SK-N-SH (cell line): Measurements from ENCODE around the gene ENPEP. TPM values are rescaled to one million over a fixed set of nuclear protein-coding genes. Genes with fewer than 3 reads are reported as not detected.

Source experiments
- CTCF ChIA-PET: fragments of 300-600, 350-600 bp; formaldehyde crosslinking; extraction: SDS; loops from one replicate; lab custom pipeline; 2021; lab: Yijun Ruan, JAX
- POLR2A ChIA-PET: fragments of 350-600 bp; sonication (Branson Sonifier 250); formaldehyde crosslinking; extraction: SDS; loops from one replicate; lab custom pipeline; 2020; ENCODE audit warnings: antibody characterized with exemption, inconsistent platforms; lab: Yijun Ruan, JAX
- DNase-seq: peaks from one replicate; pipeline ENCODE4 v3.0.0; 2012
- H2AFZ ChIP-seq: fragments of 200-600 bp; sonication (generic); 2 replicates; pipeline ENCODE4 v1.8.1; 2016; ENCODE audit warnings: antibody characterized with exemption, mild to moderate bottlenecking, low read depth
- H3F3A ChIP-seq: fragments of 200-600 bp; sonication (generic); replicated peaks from 2 replicates; pipeline ENCODE3; 2016; ENCODE audit warnings: antibody characterized with exemption, mild to moderate bottlenecking; ENCODE audit not compliant: insufficient read depth
- H3K27ac ChIP-seq, 2 experiments: fragments of 200-500 bp in 1 of 2; fragments of 200-600 bp in 1 of 2; sonication (Bioruptor generic) in 1 of 2; sonication (generic), shearing (Covaris generic) in 1 of 2; 2 replicates each; pipeline versions ENCODE4 v1.5.1 to v1.6.1; 2014 to 2016; ENCODE audit warnings: low read depth in 2 of 2, inconsistent platforms in 1 of 2, low read length in 1 of 2, mild to moderate bottlenecking in 1 of 2, mixed read lengths in 1 of 2
- H3K27me3 ChIP-seq: fragments of 200-600 bp; sonication (generic), shearing (Covaris generic); 2 replicates; pipeline ENCODE4 v1.6.1; 2016; ENCODE audit warnings: mixed run types; ENCODE audit not compliant: insufficient read depth
- H3K36me3 ChIP-seq, 2 experiments: fragments of 200-500 bp in 1 of 2; fragments of 200-600 bp in 1 of 2; sonication (Bioruptor generic) in 1 of 2; sonication (generic) in 1 of 2; replicated peaks in 1 of 2; 2 replicates each; pipeline versions ENCODE3 to v1.5.1; 2014 to 2016; ENCODE audit warnings: low read length in 1 of 2, mild to moderate bottlenecking in 1 of 2; ENCODE audit not compliant: insufficient read depth in 2 of 2, control insufficient read depth in 1 of 2
- H3K4me1 ChIP-seq, 2 experiments: fragments of 200-500 bp in 1 of 2; fragments of 200-600 bp in 1 of 2; sonication (Bioruptor generic) in 1 of 2; sonication (generic), shearing (Covaris generic) in 1 of 2; 2 replicates each; pipeline versions ENCODE4 v1.5.1 to v1.6.1; 2014 to 2016; ENCODE audit warnings: low read depth in 1 of 2, low read length in 1 of 2, mixed run types in 1 of 2; ENCODE audit not compliant: insufficient read depth in 2 of 2, control insufficient read depth in 1 of 2
- H3K4me2 ChIP-seq: fragments of 200-600 bp; sonication (generic), shearing (Covaris generic); 2 replicates; pipeline ENCODE4 v1.6.1; 2017; ENCODE audit warnings: mixed run types
- H3K4me3 ChIP-seq, 2 experiments: fragments of 200-500 bp in 1 of 2; fragments of 200-600 bp in 1 of 2; sonication (Bioruptor generic) in 1 of 2; sonication (generic), shearing (Covaris generic) in 1 of 2; 2 replicates each; pipeline versions ENCODE4 v1.5.1 to v1.8.1; 2014 to 2016; ENCODE audit warnings: low read depth in 2 of 2, inconsistent platforms in 1 of 2, low read length in 1 of 2, mild to moderate bottlenecking in 1 of 2, mixed read lengths in 1 of 2, moderate library complexity in 1 of 2
- H3K79me2 ChIP-seq: fragments of 200-600 bp; sonication (generic); 2 replicates; pipeline ENCODE4 v1.8.1; 2017; ENCODE audit warnings: mild to moderate bottlenecking; ENCODE audit not compliant: insufficient read depth
- H3K9ac ChIP-seq: fragments of 200-600 bp; sonication (generic); 2 replicates; pipeline ENCODE4 v1.6.1; 2017; ENCODE audit warnings: mixed run types
- H3K9me2 ChIP-seq: fragments of 200-600 bp; sonication (generic); 2 replicates; pipeline ENCODE4 v1.6.1; 2017; ENCODE audit warnings: mixed run types
- H3K9me3 ChIP-seq: fragments of 200-600 bp; sonication (generic); 2 replicates; pipeline ENCODE4 v1.6.1; 2017; ENCODE audit warnings: mixed run types, mild to moderate bottlenecking, moderate library complexity
- H4K20me1 ChIP-seq: fragments of 200-600 bp; sonication (generic); 2 replicates; pipeline ENCODE4 v1.6.1; 2017; ENCODE audit warnings: mild to moderate bottlenecking, mixed run types; ENCODE audit not compliant: insufficient read depth
- FOSL2 ChIP-seq: IDR thresholded peaks from 2 replicates; pipeline ENCODE4 v1.4.0; 2012; ENCODE audit warnings: low read depth, mild to moderate bottlenecking, moderate library complexity, borderline replicate concordance
- JUND ChIP-seq: IDR thresholded peaks from 2 replicates; pipeline ENCODE4 v1.4.0; 2012
- MXI1 ChIP-seq: IDR thresholded peaks from 2 replicates; pipeline ENCODE4 v1.6.1; 2012; ENCODE audit warnings: mild to moderate bottlenecking, low read depth, low read length, improper control_type of control experiment
- NRF1 ChIP-seq: IDR thresholded peaks from 2 replicates; pipeline ENCODE4 v1.6.1; 2012; ENCODE audit warnings: low read depth, mild to moderate bottlenecking, low read length
- RAD21 ChIP-seq: IDR thresholded peaks from 2 replicates; pipeline ENCODE4 v1.6.1; 2012; ENCODE audit warnings: mild to moderate bottlenecking, low read length
- RCOR1 ChIP-seq: fragments of 150-350 bp; IDR thresholded peaks from 2 replicates; pipeline ENCODE4 v1.6.1; 2017; ENCODE audit warnings: antibody characterized with exemption, low read length
- SMC3 ChIP-seq: IDR thresholded peaks from 2 replicates; pipeline ENCODE4 v1.6.1; 2012; ENCODE audit warnings: low read depth, low read length, improper control_type of control experiment
- TEAD4 ChIP-seq: IDR thresholded peaks from 2 replicates; pipeline ENCODE4 v1.4.0; 2012; ENCODE audit warnings: mild to moderate bottlenecking, borderline replicate concordance; ENCODE audit not compliant: insufficient read depth
- YY1 ChIP-seq: IDR thresholded peaks from 2 replicates; pipeline ENCODE4 v1.4.0; 2012; ENCODE audit warnings: low read depth, mild to moderate bottlenecking
- WGBS: methylation state at CpG from one replicate; pipeline ENCODE4 v1.1.6; 2017; ENCODE audit warnings: low lambda C conversion rate; 5-methylcytosine and 5-hydroxymethylcytosine counted together
- polyA plus RNA-seq, 3 experiments: library from polyadenylated mRNA; depleted of rRNA; stranded (reverse); fragments of >200 nt; gene quantifications; 2 replicates each; pipeline ENCODE4 v1.2.3, GENCODE V29; 2012
- TF ChIP-seq, protein P1 (sequence below): fragments of 150-350 bp; IDR thresholded peaks from 2 replicates; pipeline ENCODE4 v1.6.1; 2017; ENCODE audit warnings: antibody characterized with exemption, low read length, low read depth, borderline replicate concordance
- TF ChIP-seq, protein P2 (sequence below): IDR thresholded peaks from 2 replicates; pipeline ENCODE4 v1.4.0; 2012; ENCODE audit warnings: low read depth, borderline replicate concordance
- TF ChIP-seq, protein P3 (sequence below): IDR thresholded peaks from 2 replicates; pipeline ENCODE4 v1.4.0; 2012; ENCODE audit warnings: low read depth, borderline replicate concordance
- TF ChIP-seq, protein P4 (sequence below): IDR thresholded peaks from 2 replicates; pipeline ENCODE4 v1.4.0; 2012; ENCODE audit warnings: low read depth
- TF ChIP-seq, protein P5 (sequence below): fragments of 200-600 bp; sonication (generic); IDR thresholded peaks from 2 replicates; pipeline ENCODE4 v1.6.1; 2017; ENCODE audit warnings: antibody characterized with exemption, mild to moderate bottlenecking, moderate library complexity

The ENPEP gene
- polyA plus RNA-seq, 1 of the 3 experiments (the other 2 are of a cell fraction): 0.16 TPM

DNA sequence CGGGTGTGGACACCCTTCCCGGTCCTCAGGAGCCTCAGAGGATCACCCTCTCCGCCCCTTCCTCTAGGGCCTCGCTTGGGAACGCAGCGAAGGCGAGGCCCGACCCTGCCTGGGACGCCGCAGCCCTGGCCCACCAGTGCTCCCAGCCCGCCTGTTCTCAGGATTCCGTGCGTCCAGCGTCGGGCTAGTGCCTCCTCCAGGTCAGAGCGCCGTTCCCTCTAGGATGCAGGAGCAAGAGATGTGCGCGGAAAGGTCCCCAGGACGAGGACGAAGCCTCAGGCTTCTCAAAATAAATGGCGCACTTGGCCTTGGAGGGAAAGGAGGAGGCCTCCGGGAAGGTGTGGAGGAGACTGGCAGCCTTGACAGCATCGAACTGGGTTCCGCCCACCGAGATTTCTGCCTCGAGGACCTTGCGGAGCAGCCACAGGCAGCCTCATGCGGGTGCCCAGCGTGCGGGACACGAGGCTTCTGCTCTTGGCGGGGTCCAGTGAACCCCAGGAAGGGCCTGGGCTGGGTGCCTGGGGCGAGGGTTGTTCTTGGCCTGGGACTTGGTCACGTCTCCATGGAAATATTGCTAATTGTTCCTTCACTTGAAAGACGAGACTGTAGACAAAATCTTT lies 111.8 kb downstream of the ENPEP start:
- 26% methylated on average over 26 of the region's 36 CpGs for WGBS
- Histone ChIP-seq H3K27me3 (peaks cover 10% of the 10 kb centered on the region; the same call in 1 of the 2 replicates), H3K4me3 (no peak overlapping the region), H3K9me3 (no peaks in the 10 kb centered on the region), H3K4me2 (no peak overlapping the region), H3K4me1 (no peaks in the 10 kb centered on the region), H3K9ac (no peak overlapping the region), H2AFZ (no peak overlapping the region), H3K9me2 (no peaks in the 10 kb centered on the region), H3K79me2 (no peaks in the 10 kb centered on the region), H3F3A (no peaks in the 10 kb centered on the region), H3K36me3 (no peaks in the 10 kb centered on the region), H4K20me1 (no peaks in the 10 kb centered on the region), H3K27ac (no peak overlapping the region)
- POLR2A ChIA-PET: no interaction called here
- CTCF ChIA-PET: no interaction called here
- no peak for TF ChIP-seq NRF1
- no peak for TF ChIP-seq SMC3
- TF ChIP-seq, protein P1, sequence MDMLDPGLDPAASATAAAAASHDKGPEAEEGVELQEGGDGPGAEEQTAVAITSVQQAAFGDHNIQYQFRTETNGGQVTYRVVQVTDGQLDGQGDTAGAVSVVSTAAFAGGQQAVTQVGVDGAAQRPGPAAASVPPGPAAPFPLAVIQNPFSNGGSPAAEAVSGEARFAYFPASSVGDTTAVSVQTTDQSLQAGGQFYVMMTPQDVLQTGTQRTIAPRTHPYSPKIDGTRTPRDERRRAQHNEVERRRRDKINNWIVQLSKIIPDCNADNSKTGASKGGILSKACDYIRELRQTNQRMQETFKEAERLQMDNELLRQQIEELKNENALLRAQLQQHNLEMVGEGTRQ: no peak
- TF ChIP-seq, protein P2, sequence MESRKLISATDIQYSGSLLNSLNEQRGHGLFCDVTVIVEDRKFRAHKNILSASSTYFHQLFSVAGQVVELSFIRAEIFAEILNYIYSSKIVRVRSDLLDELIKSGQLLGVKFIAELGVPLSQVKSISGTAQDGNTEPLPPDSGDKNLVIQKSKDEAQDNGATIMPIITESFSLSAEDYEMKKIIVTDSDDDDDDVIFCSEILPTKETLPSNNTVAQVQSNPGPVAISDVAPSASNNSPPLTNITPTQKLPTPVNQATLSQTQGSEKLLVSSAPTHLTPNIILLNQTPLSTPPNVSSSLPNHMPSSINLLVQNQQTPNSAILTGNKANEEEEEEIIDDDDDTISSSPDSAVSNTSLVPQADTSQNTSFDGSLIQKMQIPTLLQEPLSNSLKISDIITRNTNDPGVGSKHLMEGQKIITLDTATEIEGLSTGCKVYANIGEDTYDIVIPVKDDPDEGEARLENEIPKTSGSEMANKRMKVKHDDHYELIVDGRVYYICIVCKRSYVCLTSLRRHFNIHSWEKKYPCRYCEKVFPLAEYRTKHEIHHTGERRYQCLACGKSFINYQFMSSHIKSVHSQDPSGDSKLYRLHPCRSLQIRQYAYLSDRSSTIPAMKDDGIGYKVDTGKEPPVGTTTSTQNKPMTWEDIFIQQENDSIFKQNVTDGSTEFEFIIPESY: no peak
- no peak for TF ChIP-seq TEAD4
- TF ChIP-seq, protein P3, sequence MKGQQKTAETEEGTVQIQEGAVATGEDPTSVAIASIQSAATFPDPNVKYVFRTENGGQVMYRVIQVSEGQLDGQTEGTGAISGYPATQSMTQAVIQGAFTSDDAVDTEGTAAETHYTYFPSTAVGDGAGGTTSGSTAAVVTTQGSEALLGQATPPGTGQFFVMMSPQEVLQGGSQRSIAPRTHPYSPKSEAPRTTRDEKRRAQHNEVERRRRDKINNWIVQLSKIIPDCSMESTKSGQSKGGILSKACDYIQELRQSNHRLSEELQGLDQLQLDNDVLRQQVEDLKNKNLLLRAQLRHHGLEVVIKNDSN: no peak
- TF ChIP-seq, protein P4, sequence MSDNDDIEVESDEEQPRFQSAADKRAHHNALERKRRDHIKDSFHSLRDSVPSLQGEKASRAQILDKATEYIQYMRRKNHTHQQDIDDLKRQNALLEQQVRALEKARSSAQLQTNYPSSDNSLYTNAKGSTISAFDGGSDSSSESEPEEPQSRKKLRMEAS: no peak
- no peak for TF ChIP-seq RAD21
- no peak for TF ChIP-seq JUND
- TF ChIP-seq RCOR1: no peak
- TF ChIP-seq MXI1: no peak
- no peak for TF ChIP-seq FOSL2
- no peak for DNase-seq

DNA sequence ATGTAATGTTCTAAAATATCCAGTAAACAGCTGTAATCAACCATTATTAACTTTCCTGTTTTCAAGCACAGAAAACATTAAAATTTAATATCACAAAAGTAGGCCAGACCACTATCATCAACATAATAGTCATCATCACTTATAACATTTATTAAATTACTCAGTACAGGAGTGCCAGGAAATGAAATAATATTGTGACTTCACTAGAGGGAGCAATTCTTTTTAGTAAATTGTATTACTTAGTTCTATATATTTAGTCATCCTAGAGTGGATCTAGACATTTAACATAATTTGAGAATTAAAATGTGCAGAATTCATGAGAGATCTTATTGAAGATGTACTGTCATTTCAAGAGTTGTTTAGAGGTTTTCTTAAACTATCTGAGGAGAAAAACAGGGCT lies 113.3 kb downstream of the ENPEP start:
- TF ChIP-seq, protein P5, sequence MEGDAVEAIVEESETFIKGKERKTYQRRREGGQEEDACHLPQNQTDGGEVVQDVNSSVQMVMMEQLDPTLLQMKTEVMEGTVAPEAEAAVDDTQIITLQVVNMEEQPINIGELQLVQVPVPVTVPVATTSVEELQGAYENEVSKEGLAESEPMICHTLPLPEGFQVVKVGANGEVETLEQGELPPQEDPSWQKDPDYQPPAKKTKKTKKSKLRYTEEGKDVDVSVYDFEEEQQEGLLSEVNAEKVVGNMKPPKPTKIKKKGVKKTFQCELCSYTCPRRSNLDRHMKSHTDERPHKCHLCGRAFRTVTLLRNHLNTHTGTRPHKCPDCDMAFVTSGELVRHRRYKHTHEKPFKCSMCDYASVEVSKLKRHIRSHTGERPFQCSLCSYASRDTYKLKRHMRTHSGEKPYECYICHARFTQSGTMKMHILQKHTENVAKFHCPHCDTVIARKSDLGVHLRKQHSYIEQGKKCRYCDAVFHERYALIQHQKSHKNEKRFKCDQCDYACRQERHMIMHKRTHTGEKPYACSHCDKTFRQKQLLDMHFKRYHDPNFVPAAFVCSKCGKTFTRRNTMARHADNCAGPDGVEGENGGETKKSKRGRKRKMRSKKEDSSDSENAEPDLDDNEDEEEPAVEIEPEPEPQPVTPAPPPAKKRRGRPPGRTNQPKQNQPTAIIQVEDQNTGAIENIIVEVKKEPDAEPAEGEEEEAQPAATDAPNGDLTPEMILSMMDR: peak; percentile 48
- TF ChIP-seq YY1: no peak
- no peaks in the 10 kb centered on the region for H4K20me1 ChIP-seq
- H3K4me1 ChIP-seq: no peaks in the 10 kb centered on the region
- no peak overlapping the region for H2AFZ ChIP-seq
- peaks cover 10% of the 10 kb centered on the region; the same call in 1 of the 2 replicates for H3K27me3 ChIP-seq
- no peaks in the 10 kb centered on the region for H3K9me3 ChIP-seq
- H3K9ac ChIP-seq: no peak overlapping the region
- no peaks in the 10 kb centered on the region for H3K79me2 ChIP-seq
- DNase-seq: no peak
- no peaks in the 10 kb centered on the region for H3K9me2 ChIP-seq
- H3K4me2 ChIP-seq: no peak overlapping the region
- H3K27ac ChIP-seq: no peak overlapping the region
- H3K4me3 ChIP-seq: no peak overlapping the region
- H3F3A ChIP-seq: no peaks in the 10 kb centered on the region
- POLR2A ChIA-PET: no interaction called here
- CTCF ChIA-PET: no interaction called here
- no peaks in the 10 kb centered on the region for H3K36me3 ChIP-seq
